Mesothelial cell of epicardium (in vitro differentiated cells): ENCODE data around the gene STYX. TPM values are rescaled to one million over a fixed set of nuclear protein-coding genes. Genes with fewer than 3 reads are reported as not detected.

Source experiments
- DNase-seq, 2 experiments: peaks; one replicate each; pipeline ENCODE4 v3.0.0; 2021; ENCODE audit warnings: low spot score in 2 of 2; ENCODE audit not compliant: unreplicated experiment in 2 of 2
- H3K27ac Mint-ChIP-seq: 2 replicates; pipeline ENCODE4 v1.8.0; 2021; ENCODE audit warnings: mixed read lengths
- H3K27me3 Mint-ChIP-seq: 2 replicates; pipeline ENCODE4 v1.8.0; 2021; ENCODE audit warnings: low read depth, mixed read lengths
- H3K36me3 Mint-ChIP-seq: 2 replicates; pipeline ENCODE4 v1.8.0; 2021; ENCODE audit warnings: mixed read lengths
- H3K4me1 Mint-ChIP-seq: 2 replicates; pipeline ENCODE4 v1.8.0; 2021; ENCODE audit warnings: mixed read lengths
- H3K4me3 Mint-ChIP-seq: 2 replicates; pipeline ENCODE4 v1.8.0; 2021; ENCODE audit warnings: mild to moderate bottlenecking, moderate library complexity, mixed read lengths
- H3K9me3 Mint-ChIP-seq: 2 replicates; pipeline ENCODE4 v1.8.0; 2021; ENCODE audit warnings: mixed read lengths
- total RNA-seq: library from RNA; stranded (reverse); gene quantifications from 3 replicates; pipeline ENCODE4 v1.2.1, GENCODE V29; 2021
- TF ChIP-seq, protein P1 (sequence below): fragments of 200-600 bp; sonication (generic); IDR thresholded peaks from one replicate; pipeline ENCODE4 v1.5.0; 2021; ENCODE audit warnings: antibody characterized with exemption; ENCODE audit not compliant: unreplicated experiment

Gene STYX
- total RNA-seq, 1 donor from 2014 or later = 11.4 TPM

DNA sequence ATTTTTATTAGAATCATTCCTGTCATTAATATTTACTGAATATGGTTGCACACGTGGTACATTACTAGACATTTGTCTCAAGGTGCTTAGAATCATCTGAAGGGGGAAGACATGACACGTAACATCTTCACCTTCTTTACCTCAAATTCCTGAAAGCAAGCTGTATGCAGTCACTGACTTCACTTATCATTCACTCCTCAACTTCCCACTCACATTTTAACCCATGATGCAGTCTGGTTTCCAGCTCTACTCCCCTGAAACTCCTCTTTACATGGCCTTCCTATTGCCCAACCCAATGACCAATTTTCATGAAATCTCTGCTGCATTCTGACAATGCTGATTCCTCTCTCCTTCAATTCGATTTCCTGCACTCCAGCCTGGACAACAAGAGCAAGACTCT lies 28.7 kb upstream of the STYX start:
- TF ChIP-seq, protein P1, sequence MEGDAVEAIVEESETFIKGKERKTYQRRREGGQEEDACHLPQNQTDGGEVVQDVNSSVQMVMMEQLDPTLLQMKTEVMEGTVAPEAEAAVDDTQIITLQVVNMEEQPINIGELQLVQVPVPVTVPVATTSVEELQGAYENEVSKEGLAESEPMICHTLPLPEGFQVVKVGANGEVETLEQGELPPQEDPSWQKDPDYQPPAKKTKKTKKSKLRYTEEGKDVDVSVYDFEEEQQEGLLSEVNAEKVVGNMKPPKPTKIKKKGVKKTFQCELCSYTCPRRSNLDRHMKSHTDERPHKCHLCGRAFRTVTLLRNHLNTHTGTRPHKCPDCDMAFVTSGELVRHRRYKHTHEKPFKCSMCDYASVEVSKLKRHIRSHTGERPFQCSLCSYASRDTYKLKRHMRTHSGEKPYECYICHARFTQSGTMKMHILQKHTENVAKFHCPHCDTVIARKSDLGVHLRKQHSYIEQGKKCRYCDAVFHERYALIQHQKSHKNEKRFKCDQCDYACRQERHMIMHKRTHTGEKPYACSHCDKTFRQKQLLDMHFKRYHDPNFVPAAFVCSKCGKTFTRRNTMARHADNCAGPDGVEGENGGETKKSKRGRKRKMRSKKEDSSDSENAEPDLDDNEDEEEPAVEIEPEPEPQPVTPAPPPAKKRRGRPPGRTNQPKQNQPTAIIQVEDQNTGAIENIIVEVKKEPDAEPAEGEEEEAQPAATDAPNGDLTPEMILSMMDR = no peak

DNA sequence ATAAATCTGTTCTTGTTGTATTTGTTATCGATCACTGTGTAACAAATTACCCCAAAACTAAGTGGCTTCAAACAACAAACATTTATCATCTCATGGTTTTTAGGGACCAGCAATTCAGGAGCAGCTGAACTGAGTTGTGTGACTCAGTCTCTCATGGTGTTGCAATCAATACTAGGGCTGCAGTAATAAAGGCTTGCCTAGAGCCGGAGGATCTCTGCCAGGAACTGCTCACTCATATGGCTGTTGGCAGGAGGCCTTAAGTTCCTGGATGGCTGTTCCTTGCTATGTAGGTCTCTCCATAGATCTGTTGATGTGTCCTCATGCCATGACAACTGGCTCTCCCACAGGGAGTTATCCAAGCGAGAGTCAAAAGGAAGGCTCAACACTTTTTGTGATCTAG lies 26.7 kb upstream of the STYX start:
- no peak for DNase-seq
- Mint-ChIP-seq H3K36me3 (no peaks in the 10 kb centered on the region), H3K27ac (no peak overlapping the region)

More for the DNA sequence above, 28.7 kb upstream of the STYX start:
- Mint-ChIP-seq H3K4me3 (no peak overlapping the region), H3K9me3 (no peaks in the 10 kb centered on the region), H3K27ac (peak overlapping the region; percentile 2), H3K36me3 (no peaks in the 10 kb centered on the region), H3K4me1 (peaks cover 7% of the 10 kb centered on the region), H3K27me3 (no peaks in the 10 kb centered on the region)
- no peak for DNase-seq

DNA sequence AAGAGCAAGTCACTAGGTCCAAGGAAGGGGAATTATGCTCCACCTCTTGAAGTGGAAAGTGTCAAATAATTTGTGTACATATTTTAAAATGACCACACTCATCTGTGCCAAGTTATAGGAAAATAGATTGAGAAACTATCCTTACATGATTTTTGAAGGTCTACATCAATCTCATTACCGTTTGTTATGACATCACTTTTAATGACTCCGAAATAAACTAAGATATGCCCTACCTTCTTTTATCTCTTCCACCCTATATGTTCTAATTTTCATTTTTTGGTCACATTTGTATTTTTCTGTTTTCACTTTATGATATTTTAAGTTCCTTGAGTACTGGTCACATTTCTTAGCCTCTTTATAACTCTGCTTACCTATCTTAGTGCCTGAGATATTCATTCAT lies 26.3 kb upstream of the STYX start:
- no peaks in the 10 kb centered on the region for H3K36me3 Mint-ChIP-seq

More for the DNA sequence above, 26.7 kb upstream of the STYX start:
- TF ChIP-seq, protein P1 = no peak
- no peak overlapping the region for H3K4me3 Mint-ChIP-seq
- peaks cover 4% of the 10 kb centered on the region for H3K9me3 Mint-ChIP-seq
- H3K4me1 Mint-ChIP-seq = peaks cover 20% of the 10 kb centered on the region
- H3K27me3 Mint-ChIP-seq = no peaks in the 10 kb centered on the region

DNA sequence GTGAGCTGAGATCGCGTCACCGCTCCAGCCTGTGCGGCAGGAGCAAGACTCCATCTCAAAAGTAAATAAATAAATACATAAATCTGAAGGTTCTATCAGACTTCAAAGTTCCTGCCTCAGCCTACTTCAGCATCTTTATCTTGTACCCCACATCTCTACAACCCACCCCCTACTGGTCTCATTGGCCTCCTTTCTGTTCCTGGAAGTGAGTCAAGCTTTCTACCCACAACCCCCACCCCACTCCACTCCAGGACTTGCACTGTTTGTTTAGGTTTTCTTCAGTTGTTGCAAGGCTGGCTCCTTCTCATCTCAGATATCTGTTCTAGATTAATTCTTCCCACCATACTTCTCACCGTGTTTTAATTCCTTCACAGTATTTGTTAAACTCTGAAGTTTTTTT lies 23.7 kb upstream of the STYX start:
- Mint-ChIP-seq H3K27me3 (no peaks in the 10 kb centered on the region), H3K4me3 (peak overlapping the region; percentile 100), H3K4me1 (peaks cover 23% of the 10 kb centered on the region), H3K9me3 (peaks cover 4% of the 10 kb centered on the region), H3K36me3 (peaks cover 9% of the 10 kb centered on the region), H3K27ac (peak overlapping the region; percentile 99)
- TF ChIP-seq, protein P1 = no peak
- no peak for DNase-seq

More for the DNA sequence above, 26.3 kb upstream of the STYX start:
- TF ChIP-seq, protein P1 = no peak
- DNase-seq = no peak
- no peak overlapping the region for H3K27ac Mint-ChIP-seq
- no peaks in the 10 kb centered on the region for H3K27me3 Mint-ChIP-seq
- no peak overlapping the region for H3K4me3 Mint-ChIP-seq
- peaks cover 24% of the 10 kb centered on the region for H3K4me1 Mint-ChIP-seq
- H3K9me3 Mint-ChIP-seq = peaks cover 4% of the 10 kb centered on the region

DNA sequence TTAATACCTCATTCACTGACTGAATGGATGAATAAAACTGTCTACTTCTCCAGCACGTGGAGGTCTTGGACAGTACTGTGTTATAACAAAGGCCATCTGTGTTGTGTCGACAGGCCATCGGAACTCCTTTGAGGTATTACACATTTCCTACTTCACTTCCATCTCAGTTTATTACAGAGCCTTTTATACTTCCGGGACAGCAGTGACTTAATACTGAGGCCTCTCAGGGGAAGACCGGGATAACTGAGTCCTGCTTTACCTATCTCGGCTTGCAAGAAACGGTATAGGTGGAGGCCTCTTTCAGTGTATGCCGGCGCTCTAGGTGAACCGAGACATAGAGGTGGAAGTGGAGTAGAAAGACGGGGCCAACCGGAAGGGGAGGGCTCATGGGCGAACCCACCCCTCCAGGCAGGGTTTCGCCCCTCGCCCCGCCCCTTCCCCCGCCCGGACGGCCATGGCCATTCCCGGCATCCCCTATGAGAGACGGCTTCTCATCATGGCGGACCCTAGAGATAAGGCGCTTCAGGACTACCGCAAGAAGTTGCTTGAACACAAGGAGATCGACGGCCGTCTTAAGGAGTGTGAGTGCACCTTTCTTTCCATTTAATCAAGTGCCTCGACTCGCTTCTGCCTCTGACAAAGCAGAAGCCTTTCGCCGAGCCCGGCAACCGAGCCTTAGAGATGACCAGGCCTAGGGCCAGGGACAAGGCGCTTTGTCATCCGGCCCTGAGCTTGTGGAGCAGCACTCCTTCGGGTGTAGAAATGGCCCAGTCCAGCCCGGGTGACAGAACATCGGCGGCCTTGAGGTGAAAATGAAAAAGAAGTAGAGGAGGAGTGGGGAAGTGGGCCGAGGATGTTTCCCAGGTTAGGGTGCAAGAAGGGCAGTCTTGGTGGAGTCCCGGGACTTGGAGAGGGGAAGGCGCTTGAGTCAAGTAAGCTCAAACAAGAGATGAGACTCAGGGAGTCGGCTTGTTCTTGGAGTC lies 23.0 kb upstream of the STYX start, which contains the start of gene PSMC6:
TSS of gene PSMC6 (plus strand) at position 477 of the 983 bp plus-strand sequence. CDS start at position 497, 20 bp downstream.
- H3K36me3 Mint-ChIP-seq = peaks cover 13% of the 10 kb centered on the region
- peak within 1 kb of the TSS; percentile 99 for H3K27ac Mint-ChIP-seq
- peak; percentile 85 to 87 for DNase-seq
- H3K27me3 Mint-ChIP-seq = no peaks in the 10 kb centered on the region
- H3K4me3 Mint-ChIP-seq = peak within 1 kb of the TSS; percentile 100
- H3K9me3 Mint-ChIP-seq = peaks cover 4% of the 10 kb centered on the region
- TF ChIP-seq, protein P1 = no peak
- peaks cover 21% of the 10 kb centered on the region for H3K4me1 Mint-ChIP-seq
